SK-N-MC (cell line): ENCODE measurements around the gene NFIB.

Source experiments
- EZH2 ChIP-seq: fragments of 200-600 bp; sonication (generic); IDR thresholded peaks from one replicate; pipeline ENCODE4 v1.6.1; 2017; ENCODE audit warnings: antibody characterized with exemption
- POLR2AphosphoS5 ChIP-seq: IDR thresholded peaks from 2 replicates; pipeline ENCODE4 v1.6.1; 2012; ENCODE audit warnings: mild to moderate bottlenecking, low read depth, low read length, borderline replicate concordance

- TF ChIP-seq EZH2, result no peak
- TF ChIP-seq POLR2AphosphoS5, result no peak
Measured at GRCh38 chr9:14081745-14082144, 232.2 kb downstream of the NFIB start.
